CD14-positive monocyte (primary cell): Measurements from ENCODE around the gene SYTL5. TPM values are rescaled to one million over a fixed set of nuclear protein-coding genes. Genes with fewer than 3 reads are reported as not detected.

ENCODE experiments used
- DNase-seq, 3 donors: peaks; one replicate each; pipeline ENCODE4 v3.0.0-alpha.2; 2011 to 2022
- H2AFZ ChIP-seq: 2 replicates; pipeline ENCODE4 v1.6.0; 2012; ENCODE audit warnings: mild to moderate bottlenecking, low read depth, low read length, inconsistent platforms; ENCODE audit not compliant: insufficient read depth, poor library complexity, severe bottlenecking
- H3K27ac ChIP-seq, 2 donors: 1 replicate in 1 of 2; 2 replicates in 1 of 2; pipeline ENCODE4 v1.5.1; 2012 to 2013; ENCODE audit warnings: low read length in 2 of 2, control low read depth in 1 of 2, inconsistent platforms in 1 of 2, low read depth in 1 of 2, mild to moderate bottlenecking in 1 of 2
- H3K27me3 ChIP-seq, 2 donors: one replicate each; pipeline versions ENCODE4 v1.6.0 to v1.6.1; 2011 to 2013; ENCODE audit warnings: low read length in 2 of 2; ENCODE audit not compliant: control insufficient read depth in 2 of 2, insufficient read depth in 2 of 2
- H3K36me3 ChIP-seq, 2 donors: replicated peaks in 1 of 2; 1 replicate in 1 of 2; 2 replicates in 1 of 2; pipeline versions ENCODE4 v1.5.1 to v1.6.1; 2012 to 2013; ENCODE audit warnings: low read length in 2 of 2, control low read depth in 1 of 2, inconsistent platforms in 1 of 2, mild to moderate bottlenecking in 1 of 2; ENCODE audit not compliant: insufficient read depth in 2 of 2, control insufficient read depth in 1 of 2
- H3K4me1 ChIP-seq, 2 donors: 1 replicate in 1 of 2; 2 replicates in 1 of 2; pipeline versions ENCODE4 v1.5.1 to v1.6.1; 2012 to 2013; ENCODE audit warnings: low read length in 2 of 2, control low read depth in 1 of 2, inconsistent platforms in 1 of 2, mild to moderate bottlenecking in 1 of 2, moderate library complexity in 1 of 2; ENCODE audit not compliant: insufficient read depth in 2 of 2, control insufficient read depth in 1 of 2
- H3K4me2 ChIP-seq: replicated peaks from 2 replicates; pipeline ENCODE3; 2012; ENCODE audit warnings: low read length, moderate library complexity, mild to moderate bottlenecking; ENCODE audit not compliant: poor library complexity, severe bottlenecking; ENCODE audit errors: extremely low read depth
- H3K4me3 ChIP-seq, 3 experiments: fragments of 200-600 bp in 1 of 3; sonication (generic) in 1 of 3; replicated peaks in 1 of 3; 1 replicate in 2 of 3; 2 replicates in 1 of 3; pipeline ENCODE4 v1.5.1; 2011 to 2013; ENCODE audit warnings: low read length in 3 of 3, mild to moderate bottlenecking in 3 of 3, control low read depth in 2 of 3, low read depth in 2 of 3, inconsistent platforms in 1 of 3, moderate library complexity in 1 of 3
- H3K79me2 ChIP-seq: 2 replicates; pipeline ENCODE4 v1.6.0; 2012; ENCODE audit warnings: mild to moderate bottlenecking, control low read depth, inconsistent platforms, low read length, moderate library complexity; ENCODE audit not compliant: insufficient read depth
- H3K9ac ChIP-seq: 2 replicates; pipeline ENCODE4 v1.6.0; 2017; ENCODE audit warnings: low read length, mild to moderate bottlenecking; ENCODE audit not compliant: insufficient read depth, poor library complexity, severe bottlenecking
- H3K9me3 ChIP-seq, 2 donors: replicated peaks in 1 of 2; 1 replicate in 1 of 2; 2 replicates in 1 of 2; pipeline versions ENCODE4 v1.5.1 to v1.6.1; 2012 to 2013; ENCODE audit warnings: low read length in 2 of 2, control low read depth in 1 of 2; ENCODE audit not compliant: control insufficient read depth in 1 of 2, insufficient read depth in 1 of 2
- H4K20me1 ChIP-seq: 2 replicates; pipeline ENCODE4 v1.6.0; 2012; ENCODE audit warnings: mild to moderate bottlenecking, low read length, control low read depth, moderate library complexity; ENCODE audit not compliant: insufficient read depth
- H3K27ac Mint-ChIP-seq, 7 donors: one replicate each; pipeline ENCODE4 v1.8.0; 2020; ENCODE audit warnings: mild to moderate bottlenecking in 7 of 7, mixed read lengths in 7 of 7, moderate library complexity in 6 of 7, inconsistent platforms in 2 of 7
- H3K27me3 Mint-ChIP-seq, 3 donors: one replicate each; pipeline ENCODE4 v1.8.0; 2021 to 2022; ENCODE audit warnings: low read depth in 3 of 3, mild to moderate bottlenecking in 3 of 3, mixed read lengths in 3 of 3, moderate library complexity in 3 of 3, inconsistent platforms in 1 of 3
- H3K36me3 Mint-ChIP-seq, 2 donors: one replicate each; pipeline ENCODE4 v1.8.0; 2020; ENCODE audit warnings: mixed read lengths in 2 of 2, inconsistent platforms in 1 of 2, mild to moderate bottlenecking in 1 of 2
- H3K4me1 Mint-ChIP-seq: one replicate; pipeline ENCODE4 v1.8.0; 2020; ENCODE audit warnings: mild to moderate bottlenecking, mixed read lengths
- H3K4me3 Mint-ChIP-seq, 2 donors: one replicate each; pipeline ENCODE4 v1.8.0; 2020; ENCODE audit warnings: mild to moderate bottlenecking in 2 of 2, mixed read lengths in 2 of 2, moderate library complexity in 1 of 2
- H3K9me3 Mint-ChIP-seq, 7 donors: one replicate each; pipeline ENCODE4 v1.8.0; 2020 to 2022; ENCODE audit warnings: mixed read lengths in 7 of 7, mild to moderate bottlenecking in 6 of 7, moderate library complexity in 6 of 7, inconsistent platforms in 2 of 7
- WGBS: methylation state at CpG from one replicate; pipeline ENCODE4 v1.1.5; 2013; ENCODE audit warnings: missing lambda C conversion rate; ENCODE audit not compliant: insufficient coverage; 5-methylcytosine and 5-hydroxymethylcytosine counted together
- intact Hi-C, 2 donors: fragments of 100-400 bp; cut with micrococcal nuclease; formaldehyde crosslinking; loops; one replicate each; pipeline versions ENCODE4 v1.15.0 to v1.15.1; 2023
- polyA plus RNA-seq, 3 donors: library from polyadenylated mRNA; depleted of rRNA in 1 of 3; unstranded in 2 of 3; stranded (reverse) in 1 of 3; fragments of 300-500 nt in 2 of 3; fragments of >200 nt in 1 of 3; fragmentation: Illumina TruSeq in 2 of 3; gene quantifications; 1 replicate in 2 of 3; 2 replicates in 1 of 3; pipeline ENCODE4 v1.2.3, GENCODE V29; 2012 to 2021
- TF ChIP-seq, protein P1 (sequence below): fragments of 200-600 bp; IDR thresholded peaks from one replicate; pipeline ENCODE4 v1.8.0; 2022; ENCODE audit warnings: antibody characterized with exemption, mild to moderate bottlenecking

Gene SYTL5
- polyA plus RNA-seq, 3 donors = not detected

DNA sequence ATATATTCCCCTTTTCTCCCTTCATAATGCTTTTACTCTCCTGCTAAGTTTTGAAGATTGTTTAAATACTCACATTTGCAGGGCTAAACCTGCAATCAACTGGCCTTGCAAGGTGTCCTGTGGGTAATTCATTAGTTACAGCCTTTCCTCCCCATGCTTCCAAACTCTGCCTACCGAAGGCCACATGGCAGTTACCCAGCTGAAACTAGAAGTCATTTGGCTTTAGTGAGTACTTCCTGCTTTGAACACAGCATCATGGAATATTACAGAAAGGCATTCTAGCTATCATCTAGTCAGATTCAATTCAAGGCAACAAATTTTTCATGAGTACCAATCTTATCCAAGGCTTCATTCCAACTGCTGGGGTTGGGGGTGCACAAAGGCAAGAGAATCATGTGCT lies 158.7 kb downstream of the SYTL5 start:
- H3K79me2 ChIP-seq = no peaks in the 10 kb centered on the region
- no peak overlapping the region for H3K4me3 ChIP-seq
- DNase-seq = no peak
- no peaks in the 10 kb centered on the region for H4K20me1 ChIP-seq
- no peaks in the 10 kb centered on the region for H3K4me1 ChIP-seq
- no peaks in the 10 kb centered on the region for H3K9me3 ChIP-seq
- no peak overlapping the region for H3K27ac Mint-ChIP-seq
- no peak overlapping the region for H3K4me2 ChIP-seq
- H3K27ac ChIP-seq = no peak overlapping the region
- no peaks in the 10 kb centered on the region for H3K36me3 ChIP-seq
- TF ChIP-seq, protein P1, sequence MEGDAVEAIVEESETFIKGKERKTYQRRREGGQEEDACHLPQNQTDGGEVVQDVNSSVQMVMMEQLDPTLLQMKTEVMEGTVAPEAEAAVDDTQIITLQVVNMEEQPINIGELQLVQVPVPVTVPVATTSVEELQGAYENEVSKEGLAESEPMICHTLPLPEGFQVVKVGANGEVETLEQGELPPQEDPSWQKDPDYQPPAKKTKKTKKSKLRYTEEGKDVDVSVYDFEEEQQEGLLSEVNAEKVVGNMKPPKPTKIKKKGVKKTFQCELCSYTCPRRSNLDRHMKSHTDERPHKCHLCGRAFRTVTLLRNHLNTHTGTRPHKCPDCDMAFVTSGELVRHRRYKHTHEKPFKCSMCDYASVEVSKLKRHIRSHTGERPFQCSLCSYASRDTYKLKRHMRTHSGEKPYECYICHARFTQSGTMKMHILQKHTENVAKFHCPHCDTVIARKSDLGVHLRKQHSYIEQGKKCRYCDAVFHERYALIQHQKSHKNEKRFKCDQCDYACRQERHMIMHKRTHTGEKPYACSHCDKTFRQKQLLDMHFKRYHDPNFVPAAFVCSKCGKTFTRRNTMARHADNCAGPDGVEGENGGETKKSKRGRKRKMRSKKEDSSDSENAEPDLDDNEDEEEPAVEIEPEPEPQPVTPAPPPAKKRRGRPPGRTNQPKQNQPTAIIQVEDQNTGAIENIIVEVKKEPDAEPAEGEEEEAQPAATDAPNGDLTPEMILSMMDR = no peak
- peaks cover 5% of the 10 kb centered on the region for H3K4me1 Mint-ChIP-seq
- intact Hi-C loops = no loop called here
- no peaks in the 10 kb centered on the region for H3K27me3 ChIP-seq
- no peak overlapping the region for H2AFZ ChIP-seq
- peaks cover 0 to 10% (median 0%) of the 10 kb centered on the region in 3 donors for H3K27me3 Mint-ChIP-seq
- H3K36me3 Mint-ChIP-seq = no peaks in the 10 kb centered on the region
- WGBS = 83% methylated on average over 1 of the region's 1 CpG
- no peak overlapping the region for H3K4me3 Mint-ChIP-seq
- no peak overlapping the region for H3K9ac ChIP-seq
- H3K9me3 Mint-ChIP-seq = no peaks in the 10 kb centered on the region

DNA sequence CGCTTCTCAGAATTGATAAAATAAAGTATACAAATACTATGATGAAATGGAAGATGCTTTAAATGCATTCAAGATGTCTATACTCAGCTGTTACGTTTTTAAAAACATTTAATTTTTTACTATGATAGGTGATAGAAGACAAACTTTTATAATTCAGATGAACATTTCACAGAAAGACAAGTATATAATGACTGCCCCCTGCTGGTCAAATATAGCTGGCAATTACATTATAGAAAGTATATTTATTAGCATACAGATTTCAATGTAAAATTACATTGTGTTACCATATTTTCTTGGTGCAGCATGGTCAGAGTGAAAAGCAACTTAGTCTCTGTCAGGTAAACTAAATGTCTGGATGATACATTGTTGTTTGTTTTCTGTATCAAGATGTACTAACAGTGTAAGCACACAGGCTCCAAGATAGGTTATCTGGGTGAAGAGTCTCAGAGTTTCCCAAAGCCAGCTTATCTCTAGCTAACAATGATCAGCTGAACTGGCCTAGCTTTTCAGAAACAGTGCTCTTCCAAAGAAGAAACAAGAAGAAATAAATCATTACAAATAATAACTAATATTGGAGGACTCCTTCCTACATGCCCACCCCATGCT lies 160.2 kb downstream of the SYTL5 start:
- no CpG with 5 or more reads among the region's 2 CpGs for WGBS
- H3K79me2 ChIP-seq = no peaks in the 10 kb centered on the region
- H3K27ac ChIP-seq = no peak overlapping the region
- Mint-ChIP-seq H3K4me3 (no peak overlapping the region), H3K27ac (no peak overlapping the region), H3K9me3 (no peaks in the 10 kb centered on the region), H3K36me3 (no peaks in the 10 kb centered on the region), H3K4me1 (peaks cover 5% of the 10 kb centered on the region), H3K27me3 (peaks cover 0 to 7% (median 0%) of the 10 kb centered on the region in 3 donors)
- no peaks in the 10 kb centered on the region for H3K27me3 ChIP-seq
- H3K4me3 ChIP-seq = no peak overlapping the region
- TF ChIP-seq, protein P1 = peak; percentile 53
- H3K4me2 ChIP-seq = no peak overlapping the region
- H3K4me1 ChIP-seq = no peaks in the 10 kb centered on the region
- H3K9me3 ChIP-seq = no peaks in the 10 kb centered on the region
- no peaks in the 10 kb centered on the region for H3K36me3 ChIP-seq
- no peak overlapping the region for H3K9ac ChIP-seq
- no peak overlapping the region for H2AFZ ChIP-seq
- H4K20me1 ChIP-seq = no peaks in the 10 kb centered on the region
- intact Hi-C loops = no loop called here
- peak in 2 of 3 donors; percentile 9 to 13 for DNase-seq
